Glomerular visceral epithelial cell (primary cell): ENCODE results near the gene SCP2D1.

ENCODE experiments used
- DNase-seq: peaks from one replicate; pipeline ENCODE4 v3.0.0-alpha.2; 2016; ENCODE audit errors: extremely low spot score

SCP2D1 gene

GRCh38 chr20:18811904-18812303 is 1.7 kb upstream of the SCP2D1 start:
- DNase-seq = no peak

- DNase-seq = no peak
Measured at GRCh38 chr20:18815194-18815942, 1.8 kb downstream of the SCP2D1 start.

- no peak for DNase-seq
Measured at GRCh38 chr20:18822832-18823231, 9.2 kb downstream of the SCP2D1 start.

GRCh38 chr20:18831830-18832499 is 18.4 kb downstream of the SCP2D1 start:
- DNase-seq = peak; percentile 69

- DNase-seq = no peak
Measured at GRCh38 chr20:18832546-18833200, 19.1 kb downstream of the SCP2D1 start.

GRCh38 chr20:18835466-18836256 is 22.1 kb downstream of the SCP2D1 start:
- DNase-seq = no peak

GRCh38 chr20:18837718-18838117 is 24.1 kb downstream of the SCP2D1 start:
- no peak for DNase-seq

- DNase-seq = peak; percentile 23
Measured at GRCh38 chr20:18839507-18840247, 26.1 kb downstream of the SCP2D1 start.

GRCh38 chr20:18840248-18840645 is 26.7 kb downstream of the SCP2D1 start:
- DNase-seq = no peak

- no peak for DNase-seq
Measured at GRCh38 chr20:18845017-18845416, 31.4 kb downstream of the SCP2D1 start.

GRCh38 chr20:18847226-18847755 is 33.7 kb downstream of the SCP2D1 start:
- DNase-seq = no peak

GRCh38 chr20:18849131-18849530 is 35.5 kb downstream of the SCP2D1 start:
- DNase-seq = no peak

- DNase-seq = no peak
Measured at GRCh38 chr20:18851629-18852028, 38.0 kb downstream of the SCP2D1 start.

- no peak for DNase-seq
Measured at GRCh38 chr20:18852318-18852717, 38.7 kb downstream of the SCP2D1 start.

GRCh38 chr20:18853216-18853615 is 39.6 kb downstream of the SCP2D1 start:
- no peak for DNase-seq

- no peak for DNase-seq
Measured at GRCh38 chr20:18853946-18854646, 40.5 kb downstream of the SCP2D1 start.

- DNase-seq = no peak
Measured at GRCh38 chr20:18855882-18856281, 42.3 kb downstream of the SCP2D1 start.

- no peak for DNase-seq
Measured at GRCh38 chr20:18856873-18857272, 43.3 kb downstream of the SCP2D1 start.

- DNase-seq = peak; percentile 78
Measured at GRCh38 chr20:18857640-18858039, 44.1 kb downstream of the SCP2D1 start.

- peak; percentile 17 for DNase-seq
Measured at GRCh38 chr20:18858816-18859215, 45.2 kb downstream of the SCP2D1 start.
